ENCODE measurements around the gene USP19. TPM values are rescaled to one million over a fixed set of nuclear protein-coding genes. Genes with fewer than 3 reads are reported as not detected.

Gene USP19
- total RNA-seq, 2 experiments from 2014 or later: 49.4 to 69.4 TPM

DNA sequence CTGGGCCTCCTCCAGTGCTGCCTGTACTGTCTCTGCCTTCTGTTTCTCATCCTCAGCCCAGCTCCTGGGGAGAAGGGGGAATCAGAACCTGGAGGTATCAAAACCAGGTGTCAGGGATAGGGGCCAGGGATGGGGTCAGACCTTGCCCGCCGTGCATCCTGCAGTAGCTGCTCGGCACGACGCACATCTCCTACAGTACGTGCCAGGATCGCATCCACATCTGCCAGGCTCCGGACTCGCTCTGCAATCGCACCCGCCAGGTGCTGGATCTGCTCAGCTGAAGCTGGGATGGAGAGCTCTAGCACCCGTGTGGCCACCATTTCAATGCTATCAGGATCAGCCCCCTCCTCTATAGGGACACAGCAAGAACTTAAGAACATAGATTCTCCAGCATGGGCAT, 1.4 kb upstream of the USP19 start:
- H4K20me1 ChIP-seq (ENCODE audit: insufficient read depth, low read length): no peaks in the 10 kb centered on the region
- H3K27ac ChIP-seq (ENCODE audit: low read depth, low read length, poor library complexity, severe bottlenecking): no peak overlapping the region
- H3K4me3 ChIP-seq (ENCODE audit: low read depth, low read length, poor library complexity, severe bottlenecking): no peak overlapping the region
- BruUV-seq (replicated peaks): no TSS peak
- peaks cover 20% of the 10 kb centered on the region for H3K36me3 ChIP-seq (ENCODE audit: insufficient read depth, low read length)
- no peak overlapping the region for H3K4me2 ChIP-seq (ENCODE audit: low read length)
- ChIA-PET CTCF (ENCODE audit: unreplicated experiment) (no interaction called here), POLR2A (interaction anchor here (1.6 kb wide), 1 partner anchor 18 kb away, joined by 4 read pairs; the partner anchor contains the start of gene QARS1)
- TF ChIP-seq, protein P1, sequence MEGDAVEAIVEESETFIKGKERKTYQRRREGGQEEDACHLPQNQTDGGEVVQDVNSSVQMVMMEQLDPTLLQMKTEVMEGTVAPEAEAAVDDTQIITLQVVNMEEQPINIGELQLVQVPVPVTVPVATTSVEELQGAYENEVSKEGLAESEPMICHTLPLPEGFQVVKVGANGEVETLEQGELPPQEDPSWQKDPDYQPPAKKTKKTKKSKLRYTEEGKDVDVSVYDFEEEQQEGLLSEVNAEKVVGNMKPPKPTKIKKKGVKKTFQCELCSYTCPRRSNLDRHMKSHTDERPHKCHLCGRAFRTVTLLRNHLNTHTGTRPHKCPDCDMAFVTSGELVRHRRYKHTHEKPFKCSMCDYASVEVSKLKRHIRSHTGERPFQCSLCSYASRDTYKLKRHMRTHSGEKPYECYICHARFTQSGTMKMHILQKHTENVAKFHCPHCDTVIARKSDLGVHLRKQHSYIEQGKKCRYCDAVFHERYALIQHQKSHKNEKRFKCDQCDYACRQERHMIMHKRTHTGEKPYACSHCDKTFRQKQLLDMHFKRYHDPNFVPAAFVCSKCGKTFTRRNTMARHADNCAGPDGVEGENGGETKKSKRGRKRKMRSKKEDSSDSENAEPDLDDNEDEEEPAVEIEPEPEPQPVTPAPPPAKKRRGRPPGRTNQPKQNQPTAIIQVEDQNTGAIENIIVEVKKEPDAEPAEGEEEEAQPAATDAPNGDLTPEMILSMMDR (conservative IDR thresholded peaks at IDR 0.05; ENCODE audit: low read length): no peak
- TF ChIP-seq EZH2phosphoT487 (IDR thresholded peaks at IDR 0.05; ENCODE audit: borderline replicate concordance, low read depth, low read length): no peak
- no peak overlapping the region for H2AFZ ChIP-seq (ENCODE audit: low read length)
- intact Hi-C loops (cut with micrococcal nuclease; ENCODE audit: unreplicated experiment): no loop called here
- H3K4me1 ChIP-seq (ENCODE audit: insufficient read depth, low read length, poor library complexity, severe bottlenecking): peaks cover 22% of the 10 kb centered on the region
- DNase-seq (ENCODE audit: low spot score): no peak
- H3K79me2 ChIP-seq (ENCODE audit: insufficient read depth, low read depth, low read length): peaks cover 18% of the 10 kb centered on the region
- H3K9me2 ChIP-seq (ENCODE audit: insufficient read depth, low read length): no peaks in the 10 kb centered on the region
- H3K9me3 ChIP-seq (ENCODE audit: low read length): no peaks in the 10 kb centered on the region

DNA sequence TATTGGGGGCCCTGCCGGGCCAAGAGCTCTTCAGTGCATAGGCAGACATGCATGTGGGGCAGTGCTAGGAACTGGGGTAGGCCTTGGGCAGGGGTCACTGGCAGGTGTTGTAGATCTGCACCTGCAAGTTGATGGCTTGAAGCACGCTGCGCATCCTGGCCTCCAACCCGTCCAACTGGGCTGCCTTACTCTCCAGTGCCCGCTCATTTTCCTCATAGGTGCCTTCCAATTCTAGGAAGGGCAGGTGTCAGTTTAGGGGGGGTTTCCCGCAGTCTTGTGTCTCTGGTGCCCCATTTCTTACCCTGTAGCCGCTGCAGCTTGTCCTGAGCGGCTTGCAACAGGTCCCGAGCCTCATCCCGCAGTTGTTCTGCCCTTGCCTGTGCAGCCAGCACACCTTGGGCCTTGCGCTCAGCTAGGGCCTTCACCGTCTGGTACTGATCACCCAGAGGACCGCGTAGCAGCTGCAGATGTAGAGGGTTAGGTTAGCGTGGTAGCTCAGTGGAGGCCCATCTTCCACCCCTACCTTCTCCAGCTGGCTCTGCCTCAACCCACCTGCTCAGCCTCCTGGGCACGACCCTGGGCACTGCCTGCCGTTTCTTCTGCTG, 611 bp upstream of the USP19 start:
- TF ChIP-seq EZH2phosphoT487 (IDR thresholded peaks at IDR 0.05; ENCODE audit: borderline replicate concordance, low read depth, low read length): no peak
- TF ChIP-seq, protein P1 (conservative IDR thresholded peaks at IDR 0.05; ENCODE audit: low read length): no peak
- no TSS peak for BruUV-seq (replicated peaks)
- peak overlapping the region; percentile 95 for H3K4me2 ChIP-seq (ENCODE audit: low read length)
- H3K27ac ChIP-seq (ENCODE audit: low read depth, low read length, poor library complexity, severe bottlenecking): peak overlapping the region; percentile 83
- H3K36me3 ChIP-seq (ENCODE audit: insufficient read depth, low read length): peaks cover 28% of the 10 kb centered on the region
- H3K9me2 ChIP-seq (ENCODE audit: insufficient read depth, low read length): no peaks in the 10 kb centered on the region
- H3K9me3 ChIP-seq (ENCODE audit: low read length): no peaks in the 10 kb centered on the region
- POLR2A ChIA-PET: interaction anchor here (0.6 to 1.6 kb wide), 11 partner anchors 10 to 133 kb away, joined by 3 to 8 read pairs (median 3); partner anchors contain the start of genes QARS1 and QRICH1
- CTCF ChIA-PET (ENCODE audit: unreplicated experiment): interaction anchor here (0.6 to 0.8 kb wide), 2 partner anchors 21 to 102 kb away, joined by 3 to 4 read pairs; no protein-coding TSS in a partner anchor
- peak overlapping the region; percentile 70 for H2AFZ ChIP-seq (ENCODE audit: low read length)
- intact Hi-C loops (cut with micrococcal nuclease; ENCODE audit: unreplicated experiment): no loop called here
- H3K79me2 ChIP-seq (ENCODE audit: insufficient read depth, low read depth, low read length): peaks cover 18% of the 10 kb centered on the region
- peak overlapping the region; percentile 97 for H3K4me3 ChIP-seq (ENCODE audit: low read depth, low read length, poor library complexity, severe bottlenecking)
- H4K20me1 ChIP-seq (ENCODE audit: insufficient read depth, low read length): no peaks in the 10 kb centered on the region
- DNase-seq (ENCODE audit: low spot score): peak; percentile 11
- H3K4me1 ChIP-seq (ENCODE audit: insufficient read depth, low read length, poor library complexity, severe bottlenecking): peaks cover 22% of the 10 kb centered on the region

- intact Hi-C loops (cut with micrococcal nuclease; ENCODE audit: unreplicated experiment): no loop called here
- H3K4me1 ChIP-seq (ENCODE audit: insufficient read depth, low read length, poor library complexity, severe bottlenecking): peaks cover 22% of the 10 kb centered on the region
- H4K20me1 ChIP-seq (ENCODE audit: insufficient read depth, low read length): no peaks in the 10 kb centered on the region
- H3K9me3 ChIP-seq (ENCODE audit: low read length): no peaks in the 10 kb centered on the region
- ChIA-PET CTCF (ENCODE audit: unreplicated experiment) (no interaction called here), POLR2A (interaction anchor here (1.0 to 1.6 kb wide), 2 partner anchors 26 to 36 kb away, joined by 3 to 8 read pairs; partner anchors contain the start of gene QRICH1)
- DNase-seq (ENCODE audit: low spot score): peak; percentile 31
- TF ChIP-seq, protein P1 (conservative IDR thresholded peaks at IDR 0.05; ENCODE audit: low read length): no peak
- no peak for TF ChIP-seq EZH2phosphoT487 (IDR thresholded peaks at IDR 0.05; ENCODE audit: borderline replicate concordance, low read depth, low read length)
- H3K79me2 ChIP-seq (ENCODE audit: insufficient read depth, low read depth, low read length): peaks cover 18% of the 10 kb centered on the region
- peak overlapping the region; percentile 83 for H3K27ac ChIP-seq (ENCODE audit: low read depth, low read length, poor library complexity, severe bottlenecking)
- H2AFZ ChIP-seq (ENCODE audit: low read length): peak overlapping the region; percentile 70; the same call in 1 of the 2 replicates
- H3K9me2 ChIP-seq (ENCODE audit: insufficient read depth, low read length): no peaks in the 10 kb centered on the region
- peak overlapping the region; percentile 95 for H3K4me2 ChIP-seq (ENCODE audit: low read length)
- peak overlapping the region; percentile 97 for H3K4me3 ChIP-seq (ENCODE audit: low read depth, low read length, poor library complexity, severe bottlenecking)
- peaks cover 40% of the 10 kb centered on the region for H3K36me3 ChIP-seq (ENCODE audit: insufficient read depth, low read length)
- no TSS peak for BruUV-seq (replicated peaks)
These were observed 556 bp downstream of the USP19 start for GRCh38 chr3:49120096-49120437.
